GM18951 (cell line): ENCODE measurements around the gene ITGA1.

Experiments
- POLR2A ChIP-seq: IDR thresholded peaks from 4 replicates; pipeline ENCODE4 v1.6.1; 2011; ENCODE audit warnings: mild to moderate bottlenecking; ENCODE audit not compliant: insufficient read length, insufficient read depth; ENCODE audit errors: extremely low read depth
- in situ Hi-C: fragments of 300-500 bp; cut with MboI; formaldehyde crosslinking; loops from one replicate; pipeline ENCODE4 v1.12.0; 2022; ENCODE audit warnings: low sequenced_read_pairs, mixed read lengths, inconsistent platforms; ENCODE audit not compliant: unreplicated experiment

The ITGA1 gene

GRCh38 chr5:52898961-52899680 is 111.4 kb downstream of the ITGA1 start:
- no peak for TF ChIP-seq POLR2A
- in situ Hi-C loops, result no loop called here

DNA sequence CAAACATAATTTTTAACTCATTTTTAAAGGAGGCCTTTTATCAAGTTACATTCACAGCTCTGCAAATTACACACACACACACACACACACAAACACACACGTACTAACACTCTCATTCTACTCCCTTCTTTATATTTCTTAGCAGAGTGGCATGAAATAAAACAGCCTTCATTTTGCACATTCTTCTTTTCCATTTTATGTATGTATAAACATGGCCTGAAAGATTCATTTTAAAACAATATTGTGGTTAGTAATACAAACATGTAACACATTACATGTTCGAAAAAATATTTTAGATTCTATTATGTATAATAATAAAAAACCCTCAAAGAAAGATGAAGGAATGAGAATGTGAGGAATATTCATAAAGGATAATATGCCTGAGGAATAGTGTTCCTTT is 115.4 kb downstream of the ITGA1 start:
- in situ Hi-C loops, result no loop called here

GRCh38 chr5:52906343-52906742 is 118.6 kb downstream of the ITGA1 start:
- TF ChIP-seq POLR2A, result no peak
- in situ Hi-C loops, result no loop called here

More for the DNA sequence above, 115.4 kb downstream of the ITGA1 start:
- no peak for TF ChIP-seq POLR2A

- no peak for TF ChIP-seq POLR2A
- in situ Hi-C loops, result no loop called here
Measured at GRCh38 chr5:52906845-52907244, 119.1 kb downstream of the ITGA1 start.

DNA sequence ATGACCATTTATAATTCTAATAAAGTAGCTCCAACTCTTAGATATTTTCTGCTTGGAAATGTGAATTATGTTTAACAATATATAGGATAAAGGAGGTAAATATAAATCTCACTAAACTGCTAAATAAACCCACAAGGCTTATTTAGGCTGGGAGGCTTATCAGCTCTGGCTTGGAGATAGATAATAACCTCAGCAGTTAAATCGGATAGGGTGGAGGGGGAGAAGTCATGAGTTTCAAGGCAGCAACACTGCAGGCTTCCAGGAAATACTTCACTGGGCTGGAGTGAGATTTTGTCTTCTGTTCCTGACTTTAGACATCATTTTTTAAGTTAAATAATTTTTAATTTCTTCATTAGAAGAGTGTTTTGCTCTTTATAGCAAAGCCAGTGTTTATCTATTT is 121.5 kb downstream of the ITGA1 start:
- TF ChIP-seq POLR2A, result no peak
- in situ Hi-C loops, result no loop called here

- no peak for TF ChIP-seq POLR2A
- in situ Hi-C loops, result no loop called here
Measured at GRCh38 chr5:52910071-52910470, 122.4 kb downstream of the ITGA1 start.

DNA sequence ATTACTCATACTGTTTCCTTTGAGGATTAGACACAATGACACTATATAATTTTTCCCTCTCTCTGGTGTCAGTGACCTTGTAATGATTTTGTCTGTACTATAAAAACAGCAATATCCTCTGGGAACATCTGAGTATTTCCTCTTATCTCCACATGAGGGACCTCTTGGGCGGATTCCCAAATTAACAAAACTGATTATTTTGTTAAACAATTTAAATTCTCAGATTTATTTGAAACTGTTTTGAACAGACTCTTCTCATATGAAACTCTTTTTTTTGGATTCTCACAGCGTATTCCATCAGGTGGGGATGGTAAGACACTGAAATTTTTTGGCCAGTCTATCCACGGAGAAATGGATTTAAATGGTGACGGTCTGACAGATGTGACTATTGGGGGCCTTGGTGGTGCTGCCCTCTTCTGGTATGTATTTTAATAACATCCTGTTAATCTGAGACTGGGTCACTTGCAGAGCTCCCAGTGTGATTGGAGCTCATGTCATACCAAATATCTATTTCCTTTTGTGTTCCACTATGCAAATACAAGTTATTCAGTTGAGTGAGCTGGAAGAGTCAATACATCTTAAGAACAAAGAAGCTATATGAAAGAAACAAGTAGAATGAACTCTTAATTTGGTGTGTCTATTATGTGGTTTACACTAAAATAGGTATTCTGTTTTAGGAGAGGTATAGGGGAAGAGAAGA is 127.6 kb downstream of the ITGA1 start:
- TF ChIP-seq POLR2A, result no peak
- in situ Hi-C loops, result no loop called here

DNA sequence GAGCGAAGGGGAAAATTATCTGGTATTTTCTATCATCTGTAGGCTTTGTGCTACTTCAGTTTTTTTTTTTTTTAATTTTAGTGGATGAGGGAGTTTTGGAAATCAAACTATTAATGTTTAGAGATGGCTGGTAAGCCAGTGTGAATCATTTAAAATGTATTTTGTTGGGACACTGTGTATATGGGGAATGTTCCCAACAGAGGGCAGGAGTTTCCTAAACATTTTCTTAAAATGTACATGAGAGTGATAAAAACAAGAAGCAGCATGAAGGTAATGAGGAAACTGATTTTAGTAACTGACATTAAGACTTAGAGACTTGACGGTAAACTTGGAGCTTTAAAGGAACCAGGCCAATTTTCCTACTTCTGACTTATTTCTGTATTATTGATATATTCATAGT is 133.2 kb downstream of the ITGA1 start:
- in situ Hi-C loops, result no loop called here
- TF ChIP-seq POLR2A, result no peak

GRCh38 chr5:52922384-52922783 is 134.7 kb downstream of the ITGA1 start:
- in situ Hi-C loops, result no loop called here
- no peak for TF ChIP-seq POLR2A

DNA sequence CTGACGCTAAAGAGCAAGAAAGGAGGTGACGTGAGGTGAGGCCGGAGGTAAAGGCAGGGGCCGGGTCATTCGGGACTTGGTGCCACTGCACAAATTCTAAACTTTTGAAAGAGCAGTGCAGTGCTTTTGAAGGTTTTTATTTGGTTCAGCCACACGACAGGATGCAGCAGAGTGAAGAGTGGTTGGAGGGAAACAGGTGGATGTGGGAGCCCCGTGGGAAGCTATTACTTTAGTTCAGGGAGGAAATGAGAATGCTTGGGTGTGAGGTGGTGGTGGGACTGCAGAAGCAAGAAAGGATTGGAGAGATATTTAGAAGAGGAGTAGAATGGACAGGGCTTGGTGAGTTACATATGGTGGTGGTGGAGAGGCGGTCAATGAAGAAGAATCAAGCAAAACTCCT is 136.7 kb downstream of the ITGA1 start:
- in situ Hi-C loops, result no loop called here
- TF ChIP-seq POLR2A, result no peak

DNA sequence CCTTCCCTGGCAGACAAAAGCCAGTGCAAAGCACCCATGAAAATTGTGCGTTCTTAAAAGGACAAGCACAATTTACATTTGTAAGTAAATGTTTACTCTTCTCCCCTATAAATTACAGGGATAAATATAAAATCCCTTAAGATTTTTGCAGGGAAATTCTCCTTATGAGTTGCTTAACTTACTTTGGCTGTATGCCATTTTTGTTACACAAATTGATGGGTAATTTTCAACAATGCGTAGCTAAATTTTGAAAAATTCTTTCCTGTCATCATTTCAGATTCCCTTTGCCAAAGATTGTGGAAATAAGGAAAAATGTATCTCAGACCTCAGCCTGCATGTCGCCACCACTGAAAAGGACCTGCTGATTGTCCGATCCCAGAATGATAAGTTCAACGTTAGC is 137.3 kb downstream of the ITGA1 start:
- in situ Hi-C loops, result no loop called here
- no peak for TF ChIP-seq POLR2A

DNA sequence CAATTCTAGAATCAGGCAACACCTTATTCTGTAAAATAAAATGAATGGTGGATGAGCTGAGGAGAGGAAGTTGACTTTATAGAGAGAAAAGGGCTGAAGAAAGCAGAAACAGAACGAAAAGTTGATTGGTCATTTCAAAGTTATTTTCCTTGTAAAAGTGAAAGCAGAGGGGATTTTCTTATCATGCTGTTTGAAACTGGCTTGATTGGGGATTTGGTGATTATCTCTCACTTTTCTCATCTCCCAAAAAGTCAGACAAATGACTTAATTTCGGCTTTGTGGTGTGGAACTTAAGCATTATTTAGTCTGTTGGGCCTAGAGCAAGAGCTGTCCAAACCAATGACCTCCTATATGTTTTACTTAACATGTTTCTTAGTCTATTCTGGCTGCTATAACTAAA is 141.0 kb downstream of the ITGA1 start:
- in situ Hi-C loops, result no loop called here
- no peak for TF ChIP-seq POLR2A

DNA sequence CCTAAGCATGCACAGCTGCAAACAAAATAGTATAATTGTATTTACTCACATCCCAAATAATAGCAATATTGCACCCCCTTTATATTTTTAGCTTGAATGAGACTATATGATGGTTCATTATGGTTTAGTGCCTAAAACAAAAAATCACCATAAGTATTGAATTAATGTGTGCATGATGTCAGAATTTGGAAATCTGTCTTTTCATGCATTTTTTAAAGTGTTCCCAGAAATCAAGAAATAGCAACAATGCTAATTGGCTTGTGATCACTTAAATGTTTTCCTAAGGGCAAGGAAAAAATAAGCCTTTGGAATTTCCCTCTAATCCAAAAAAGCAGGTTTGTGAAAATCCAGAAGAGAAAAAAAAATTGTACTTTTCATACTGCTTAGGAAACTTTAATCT is 150.5 kb downstream of the ITGA1 start:
- TF ChIP-seq POLR2A, result no peak
- in situ Hi-C loops, result no loop called here

DNA sequence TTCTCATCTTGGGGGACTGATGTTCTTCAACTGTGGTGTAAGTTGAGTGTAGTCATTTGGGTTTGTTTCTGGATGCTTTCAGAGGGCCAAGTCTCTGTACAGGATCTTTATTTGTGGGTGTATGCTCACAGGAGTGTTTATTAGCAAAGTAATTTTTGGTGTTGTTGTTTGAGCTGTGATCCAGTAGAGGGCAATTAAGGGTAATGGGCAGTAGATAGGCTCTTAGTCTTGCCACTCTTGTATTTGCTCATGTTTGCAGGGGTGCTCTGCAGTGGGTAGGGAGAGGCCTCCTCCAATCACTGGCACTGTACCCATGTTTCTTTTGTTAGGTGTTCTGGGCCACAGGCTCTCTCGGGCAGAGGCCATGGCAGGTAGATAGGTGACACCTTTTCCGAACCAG is 155.6 kb downstream of the ITGA1 start:
- in situ Hi-C loops, result loop anchor here (10.0 kb wide), 1 partner anchor 152 kb away; no protein-coding TSS in a partner anchor

More for the DNA sequence above, 155.6 kb downstream of the ITGA1 start:
- no peak for TF ChIP-seq POLR2A
